OCI-LY1 (cell line): ENCODE measurements around the gene AHSA1.

Experiments used
- H2AFZ ChIP-seq: fragments of 200-600 bp; sonication (generic), shearing (Covaris generic); 2 replicates; pipeline ENCODE4 v1.6.0; 2014; ENCODE audit warnings: antibody characterized with exemption, mild to moderate bottlenecking, low read length
- H3F3A ChIP-seq: fragments of 200-600 bp; sonication (generic), shearing (Covaris generic); 2 replicates; pipeline ENCODE4 v1.6.0; 2014; ENCODE audit warnings: mild to moderate bottlenecking, antibody characterized with exemption, low read length, moderate library complexity; ENCODE audit not compliant: insufficient read depth
- H3K27ac ChIP-seq: fragments of 200-600 bp; sonication (generic); 2 replicates; pipeline ENCODE4 v1.5.1; 2014; ENCODE audit warnings: low read length, mixed run types, mild to moderate bottlenecking, low read depth; ENCODE audit not compliant: poor library complexity, severe bottlenecking
- H3K27me3 ChIP-seq: fragments of 200-600 bp; sonication (generic); 2 replicates; pipeline ENCODE4 v1.6.0; 2014; ENCODE audit warnings: antibody characterized with exemption, mild to moderate bottlenecking, low read length, moderate library complexity; ENCODE audit not compliant: insufficient read depth
- H3K36me3 ChIP-seq: fragments of 200-600 bp; sonication (generic); 2 replicates; pipeline ENCODE4 v1.6.1; 2014; ENCODE audit warnings: mild to moderate bottlenecking, antibody characterized with exemption, low read length, moderate library complexity, mixed read lengths; ENCODE audit not compliant: insufficient read depth
- H3K4me1 ChIP-seq: fragments of 200-600 bp; sonication (generic); 2 replicates; pipeline ENCODE4 v1.5.1; 2014; ENCODE audit warnings: mild to moderate bottlenecking, low read length, moderate library complexity; ENCODE audit not compliant: insufficient read depth, severe bottlenecking
- H3K4me2 ChIP-seq: fragments of 200-600 bp; sonication (generic), shearing (Covaris generic); 2 replicates; pipeline ENCODE4 v1.6.1; 2014; ENCODE audit warnings: low read length
- H3K4me3 ChIP-seq: fragments of 200-600 bp; sonication (generic); 2 replicates; pipeline ENCODE4 v1.5.1; 2014; ENCODE audit warnings: low read length, low read depth, mild to moderate bottlenecking, mixed read lengths; ENCODE audit not compliant: poor library complexity, severe bottlenecking
- H3K79me2 ChIP-seq: fragments of 200-600 bp; shearing (Covaris generic); 2 replicates; pipeline ENCODE4 v1.6.1; 2016; ENCODE audit warnings: mixed run types, low read length, mixed read lengths; ENCODE audit not compliant: insufficient read depth
- H3K9ac ChIP-seq: fragments of 200-600 bp; sonication (generic), shearing (Covaris generic); 2 replicates; pipeline ENCODE4 v1.6.1; 2014; ENCODE audit warnings: mild to moderate bottlenecking, low read length, mixed read lengths
- H3K9me2 ChIP-seq: fragments of 200-600 bp; sonication (generic), shearing (Covaris generic); 2 replicates; pipeline ENCODE4 v1.6.1; 2014; ENCODE audit warnings: low read depth, mild to moderate bottlenecking, low read length, mixed read lengths
- H3K9me3 ChIP-seq: fragments of 200-600 bp; shearing (Covaris generic); 2 replicates; pipeline ENCODE4 v1.6.1; 2014; ENCODE audit warnings: low read length, mixed read lengths
- H4K20me1 ChIP-seq: fragments of 200-600 bp; sonication (generic), shearing (Covaris generic); 2 replicates; pipeline ENCODE4 v1.6.0; 2016; ENCODE audit warnings: mild to moderate bottlenecking, low read length; ENCODE audit not compliant: insufficient read depth
- CTCF ChIP-seq: fragments of 200-600 bp; sonication (generic), shearing (Covaris generic); IDR thresholded peaks from 2 replicates; pipeline ENCODE4 v1.5.1; 2017; ENCODE audit warnings: mild to moderate bottlenecking, antibody characterized with exemption, low read length, moderate library complexity, mixed read lengths
- EZH2 ChIP-seq: fragments of 200-600 bp; sonication (generic), shearing (Covaris generic); IDR thresholded peaks from 2 replicates; pipeline ENCODE4 v1.8.0; 2017; ENCODE audit warnings: borderline replicate concordance, mixed run types, mild to moderate bottlenecking, antibody characterized with exemption, low read length, moderate library complexity, mixed read lengths

AHSA1 gene

GRCh38 chr14:77438596-77438995 lies 19.3 kb upstream of the AHSA1 start:
- no peaks in the 10 kb centered on the region for H3K4me1 ChIP-seq
- no peaks in the 10 kb centered on the region for H3K9me2 ChIP-seq
- H3F3A ChIP-seq, result no peaks in the 10 kb centered on the region
- H3K36me3 ChIP-seq, result peaks cover 75% of the 10 kb centered on the region
- no peaks in the 10 kb centered on the region for H3K27me3 ChIP-seq
- H2AFZ ChIP-seq, result no peak overlapping the region
- no peak overlapping the region for H3K9ac ChIP-seq
- no peak overlapping the region for H3K27ac ChIP-seq
- H3K4me2 ChIP-seq, result no peak overlapping the region
- TF ChIP-seq EZH2, result no peak
- TF ChIP-seq CTCF, result no peak
- no peaks in the 10 kb centered on the region for H4K20me1 ChIP-seq
- no peaks in the 10 kb centered on the region for H3K9me3 ChIP-seq
- H3K79me2 ChIP-seq, result no peaks in the 10 kb centered on the region
- no peak overlapping the region for H3K4me3 ChIP-seq

DNA sequence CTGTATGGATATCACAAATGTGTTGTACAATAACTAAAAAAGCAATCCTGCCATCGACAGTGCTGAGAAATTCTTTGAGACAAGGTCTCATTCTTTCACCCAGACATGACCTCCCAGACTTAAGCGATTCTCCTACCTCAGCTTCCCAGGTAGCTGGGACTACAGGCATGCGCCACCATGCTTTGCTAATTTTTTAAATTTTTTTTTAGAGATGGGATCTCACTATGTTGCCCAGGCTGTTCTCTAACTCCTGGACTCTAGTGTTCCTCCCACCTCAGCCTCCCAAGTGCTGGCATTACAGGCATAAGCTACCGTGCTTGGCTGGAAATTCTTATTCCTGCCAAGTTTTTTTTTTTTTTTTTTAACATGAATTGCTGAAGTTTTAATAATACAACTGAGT lies 18.0 kb upstream of the AHSA1 start:
- no peaks in the 10 kb centered on the region for H3K27me3 ChIP-seq
- H3K9me3 ChIP-seq, result no peaks in the 10 kb centered on the region
- H3K4me2 ChIP-seq, result no peak overlapping the region
- no peaks in the 10 kb centered on the region for H3K79me2 ChIP-seq
- H3K9ac ChIP-seq, result no peak overlapping the region
- H3K36me3 ChIP-seq, result peaks cover 68% of the 10 kb centered on the region
- no peak overlapping the region for H3K27ac ChIP-seq
- TF ChIP-seq EZH2, result no peak
- TF ChIP-seq CTCF, result no peak
- H3K4me1 ChIP-seq, result no peaks in the 10 kb centered on the region
- H3K9me2 ChIP-seq, result no peaks in the 10 kb centered on the region
- no peaks in the 10 kb centered on the region for H4K20me1 ChIP-seq
- H3F3A ChIP-seq, result no peaks in the 10 kb centered on the region
- no peak overlapping the region for H3K4me3 ChIP-seq
- no peak overlapping the region for H2AFZ ChIP-seq

DNA sequence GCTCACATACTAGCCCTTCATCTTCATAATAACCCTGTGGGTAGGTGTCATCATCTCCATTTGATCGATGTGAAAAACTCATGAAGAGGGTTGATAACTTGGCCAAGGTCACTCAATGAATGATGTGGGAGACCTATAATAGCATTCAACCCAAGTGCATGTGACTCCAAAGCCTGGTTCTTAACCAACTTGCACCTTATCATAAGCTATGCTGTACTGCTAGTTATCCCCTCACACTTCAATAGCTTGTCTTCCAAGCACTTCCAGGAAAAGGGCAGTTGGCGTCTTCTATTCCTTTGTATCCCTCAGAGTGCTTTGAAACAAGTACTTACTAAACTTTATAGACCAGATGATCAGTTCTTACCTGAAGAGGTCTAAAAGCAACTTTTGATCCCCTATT lies 15.7 kb upstream of the AHSA1 start:
- Histone ChIP-seq H4K20me1 (no peaks in the 10 kb centered on the region), H3F3A (no peaks in the 10 kb centered on the region), H3K4me3 (no peak overlapping the region), H3K9ac (no peak overlapping the region), H3K27me3 (no peaks in the 10 kb centered on the region), H3K4me1 (no peaks in the 10 kb centered on the region), H3K36me3 (peaks cover 55% of the 10 kb centered on the region), H3K27ac (no peak overlapping the region), H3K9me2 (no peaks in the 10 kb centered on the region), H3K4me2 (no peak overlapping the region), H3K79me2 (no peaks in the 10 kb centered on the region), H2AFZ (no peak overlapping the region), H3K9me3 (no peaks in the 10 kb centered on the region)
- TF ChIP-seq CTCF, result no peak
- TF ChIP-seq EZH2, result no peak
